GM18907 (cell line): ENCODE measurements around the gene KCNK5.

Experiments used
- ATAC-seq: cut with Tn5 transposase; IDR thresholded peaks from one replicate; pipeline ENCODE4 v1.9.1; 2021; ENCODE audit warnings: mild to moderate bottlenecking, moderate library complexity; ENCODE audit not compliant: unreplicated experiment

The KCNK5 gene

DNA sequence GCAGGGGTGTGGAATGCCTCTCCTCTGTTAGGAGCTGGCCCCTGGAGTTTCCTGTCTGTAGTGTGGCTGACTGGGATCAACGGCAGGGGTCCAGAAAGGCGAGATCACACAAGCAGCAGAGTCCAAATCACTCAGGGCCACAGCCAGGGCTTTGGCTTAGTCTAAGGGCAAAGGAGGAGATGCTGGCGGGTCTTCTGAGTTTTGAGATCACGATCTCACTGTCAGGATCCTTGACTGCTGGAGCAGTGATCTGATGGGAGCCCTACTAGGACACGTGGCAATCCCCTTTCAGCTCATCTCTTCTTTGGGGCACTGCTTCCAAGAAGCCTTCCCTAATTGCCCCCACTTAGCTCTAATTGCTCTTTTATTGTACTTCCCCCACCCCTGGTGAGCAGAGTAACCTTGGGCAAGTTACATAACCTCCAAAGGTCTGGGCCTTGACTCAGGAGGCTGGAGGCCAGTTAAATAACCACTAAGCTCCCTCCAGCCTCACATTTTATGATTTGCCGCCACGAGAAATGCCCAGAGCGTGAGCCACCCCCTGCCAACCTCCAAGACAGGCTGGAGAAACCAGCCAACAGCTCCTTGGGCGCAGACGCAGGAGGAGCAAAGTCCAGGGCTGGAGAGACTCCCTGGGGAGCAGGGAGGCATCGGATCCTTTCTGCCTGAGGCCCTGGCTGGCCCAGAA lies 12.0 kb downstream of the KCNK5 start:
- no peak for ATAC-seq

DNA sequence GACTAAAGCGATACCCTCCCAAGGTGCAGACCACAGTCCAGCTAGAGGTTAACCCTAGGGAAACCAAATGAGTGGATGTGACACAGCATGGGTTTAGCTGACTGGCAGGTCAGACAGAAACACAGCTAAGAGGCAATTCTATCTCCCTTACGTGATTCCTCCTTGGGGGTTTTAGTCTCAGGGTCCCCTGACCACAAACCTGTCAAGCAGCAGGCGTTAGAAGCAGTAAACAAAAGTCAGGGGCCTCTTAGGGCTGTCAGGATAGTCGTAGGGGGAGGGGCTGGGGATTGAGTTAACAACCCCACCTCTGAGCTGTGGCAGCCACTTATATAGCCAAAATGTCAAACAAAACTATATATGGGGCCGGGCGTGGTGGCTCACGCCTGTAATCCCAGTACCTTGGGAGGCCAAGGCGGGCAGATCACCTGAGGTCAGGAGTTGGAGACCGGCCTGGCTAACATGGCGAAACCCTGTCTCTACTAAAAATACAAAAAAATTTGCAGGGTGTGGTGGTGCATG lies 13.6 kb downstream of the KCNK5 start:
- ATAC-seq = no peak

DNA sequence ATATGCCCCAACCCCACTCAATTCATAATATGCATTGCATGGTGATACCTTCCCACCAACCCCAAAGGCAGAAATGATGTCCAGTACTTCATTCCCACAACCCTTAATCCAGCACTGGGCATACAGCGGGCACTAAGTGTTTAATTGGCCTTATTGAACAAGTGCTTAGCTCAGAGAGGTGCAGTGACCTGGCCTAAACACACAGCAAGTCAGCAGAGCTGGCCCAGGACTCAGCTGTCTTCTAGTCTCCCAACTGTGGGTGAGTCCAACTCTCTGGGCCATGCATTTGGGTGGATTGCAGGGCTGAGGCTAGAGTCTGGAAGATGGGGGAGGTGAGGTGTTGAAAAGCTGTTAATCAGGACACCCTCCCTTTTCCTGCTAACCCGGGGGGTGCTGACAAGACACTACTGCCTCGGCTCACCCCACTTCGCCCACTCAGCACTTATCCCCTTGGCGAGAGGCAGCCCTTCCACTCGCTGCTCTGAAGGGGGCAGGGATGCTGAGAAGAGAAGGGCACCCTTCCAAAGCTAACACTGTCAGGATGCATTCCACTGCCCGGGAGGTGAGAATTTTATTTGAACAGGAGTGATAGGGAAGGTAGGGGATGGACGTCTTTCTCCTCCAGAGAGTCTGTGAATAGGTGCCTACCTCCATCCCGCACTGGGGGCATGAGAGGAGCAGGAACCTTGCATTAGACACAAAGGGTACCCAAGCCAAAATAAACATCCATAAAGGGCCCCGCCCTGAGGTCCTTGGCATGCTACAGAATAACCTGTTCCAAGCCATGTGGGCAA lies 14.2 kb downstream of the KCNK5 start:
- no peak for ATAC-seq

DNA sequence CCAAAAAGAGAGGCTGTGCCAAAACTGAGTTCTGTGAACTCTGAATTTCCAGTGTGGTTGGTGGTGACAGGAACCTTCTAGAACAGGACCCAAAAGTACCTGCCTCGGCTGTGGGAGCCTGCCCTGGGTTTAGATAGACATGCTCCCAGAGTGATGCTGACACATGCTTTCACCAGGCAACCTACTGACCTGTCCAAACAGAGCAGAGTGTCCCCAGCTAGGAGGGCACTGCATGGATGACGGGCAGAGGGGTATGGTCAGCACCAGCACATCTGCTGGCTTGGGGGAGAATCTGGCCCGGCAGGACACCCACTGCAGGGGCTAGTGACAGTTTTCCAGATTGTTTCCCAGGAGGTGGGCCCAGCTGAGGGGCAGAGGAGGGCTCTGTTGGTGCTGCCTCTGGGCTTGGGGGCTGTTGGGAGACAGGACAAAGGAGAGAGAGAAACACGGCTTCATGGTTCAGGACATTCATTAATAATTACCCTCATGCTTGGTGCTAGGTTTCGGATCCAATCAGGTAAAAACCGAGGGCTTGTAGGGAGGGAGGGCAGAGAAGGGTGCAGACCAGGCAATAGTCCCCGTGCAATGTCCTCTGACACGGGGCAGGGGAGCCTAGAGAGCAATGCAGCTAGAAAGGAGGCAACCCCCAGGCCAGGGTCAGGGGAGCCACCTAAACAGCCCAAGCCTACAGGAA lies 15.0 kb downstream of the KCNK5 start:
- ATAC-seq = no peak

DNA sequence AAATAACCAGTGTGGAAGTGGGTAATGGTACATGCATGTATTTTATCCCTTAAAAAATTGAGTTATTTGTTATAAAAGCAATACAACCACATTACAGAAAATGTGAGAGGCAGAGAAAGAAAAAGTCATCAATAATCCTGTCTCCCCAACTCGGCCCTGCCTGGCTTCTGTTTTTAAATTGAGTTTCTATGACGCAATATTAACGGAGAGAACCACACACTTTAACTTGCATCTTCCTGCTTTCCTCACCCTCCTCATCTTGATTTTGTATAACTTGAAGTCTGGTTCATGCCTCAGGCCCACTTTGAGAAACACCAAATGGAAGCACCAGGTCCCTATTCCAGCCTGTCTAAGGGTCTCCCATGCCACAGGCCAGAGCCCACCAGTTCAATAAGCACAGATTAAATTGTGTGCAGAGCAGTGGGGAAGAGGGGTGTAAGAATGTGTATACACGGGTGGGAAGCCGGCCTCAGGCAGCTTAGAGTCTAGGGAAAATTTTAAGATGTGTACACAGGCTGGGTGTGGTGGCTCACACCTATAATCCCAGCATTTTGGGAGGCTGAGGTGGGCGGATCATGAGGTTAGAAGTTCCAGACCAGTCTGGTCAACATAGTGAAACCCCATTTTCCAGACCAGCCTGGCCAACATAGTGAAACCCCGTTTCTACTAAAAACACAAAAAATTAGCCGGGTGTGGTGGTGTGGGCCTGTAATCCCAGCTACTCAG lies 15.9 kb downstream of the KCNK5 start:
- ATAC-seq = no peak

DNA sequence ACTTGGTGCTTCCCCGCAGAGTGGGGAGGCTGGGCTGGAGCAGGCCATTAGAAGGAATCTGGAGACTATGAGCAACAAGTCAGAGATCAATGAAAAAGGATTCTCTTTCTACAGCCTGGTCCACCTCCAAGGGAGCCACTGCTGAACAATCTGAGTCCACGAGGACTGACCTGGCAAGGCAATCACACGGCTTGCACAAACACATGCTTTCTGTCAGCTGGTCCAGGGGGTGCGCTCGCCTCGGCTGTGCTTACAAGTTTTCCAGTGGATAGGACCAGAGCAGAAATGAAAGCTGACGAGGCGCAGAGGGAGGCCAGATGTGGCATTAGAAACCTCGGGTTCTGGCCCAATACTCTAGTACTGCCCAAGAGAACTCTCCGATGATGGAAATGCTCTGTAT lies 18.1 kb downstream of the KCNK5 start:
- no peak for ATAC-seq

DNA sequence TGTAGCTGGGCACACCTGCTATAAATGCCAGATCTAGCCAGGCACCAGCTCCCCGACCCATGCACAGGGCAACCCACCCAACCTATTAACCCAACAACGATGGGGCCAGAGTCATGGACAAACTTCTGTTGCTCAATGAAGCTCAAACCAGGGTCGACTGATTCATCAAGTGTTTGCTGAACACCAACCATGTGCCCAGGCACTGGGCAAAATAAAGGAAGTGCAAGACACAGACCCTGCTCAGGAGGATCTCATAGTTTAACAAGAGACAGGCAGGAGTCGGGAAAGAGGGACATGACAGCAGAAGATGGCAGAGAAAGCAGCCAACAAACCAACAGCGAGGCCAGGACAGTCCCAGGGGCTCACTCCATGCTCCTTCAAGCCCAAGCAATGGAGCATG lies 18.8 kb downstream of the KCNK5 start:
- ATAC-seq = no peak

DNA sequence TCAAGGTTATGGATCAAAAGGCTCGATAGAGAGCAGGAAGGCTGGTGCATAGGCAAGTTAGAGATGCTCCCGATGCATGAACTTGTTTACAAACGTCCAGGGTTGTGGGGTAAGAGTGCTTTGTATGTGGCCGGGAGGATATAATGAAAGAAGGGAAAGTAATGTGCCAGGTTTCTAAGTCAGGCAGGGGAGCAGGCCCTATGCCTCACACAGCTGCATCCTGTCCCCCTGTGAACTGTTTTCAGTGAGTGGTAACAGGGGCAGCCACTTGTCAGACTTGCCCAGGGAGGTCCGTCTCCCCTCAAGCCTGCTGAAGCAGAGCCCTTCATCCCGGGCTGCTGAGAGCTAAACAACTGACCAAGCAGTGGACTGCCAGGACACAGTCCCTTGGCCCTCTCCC lies 19.4 kb downstream of the KCNK5 start:
- ATAC-seq = no peak

DNA sequence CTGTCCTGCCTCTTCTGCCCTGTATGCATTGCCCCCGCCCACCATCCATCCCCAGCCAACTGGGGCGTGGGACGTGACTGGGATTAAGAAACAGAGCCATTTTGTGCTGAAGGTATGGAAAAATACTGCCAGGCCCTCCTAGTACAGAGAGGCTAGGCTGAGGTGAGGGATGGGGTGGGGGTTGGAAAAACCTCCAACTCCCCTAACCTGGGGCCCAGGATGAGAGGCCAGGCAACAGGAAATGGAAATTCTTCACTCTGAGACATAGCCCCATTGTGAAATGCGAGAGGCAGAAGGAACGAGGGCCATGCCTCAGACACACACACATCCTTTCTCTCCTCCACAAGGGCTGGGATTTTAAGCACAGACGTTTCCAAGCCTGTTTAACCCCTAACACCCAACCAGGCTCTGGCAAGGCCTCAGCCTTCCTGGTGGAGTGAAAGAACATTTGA lies 19.9 kb downstream of the KCNK5 start:
- ATAC-seq = no peak

DNA sequence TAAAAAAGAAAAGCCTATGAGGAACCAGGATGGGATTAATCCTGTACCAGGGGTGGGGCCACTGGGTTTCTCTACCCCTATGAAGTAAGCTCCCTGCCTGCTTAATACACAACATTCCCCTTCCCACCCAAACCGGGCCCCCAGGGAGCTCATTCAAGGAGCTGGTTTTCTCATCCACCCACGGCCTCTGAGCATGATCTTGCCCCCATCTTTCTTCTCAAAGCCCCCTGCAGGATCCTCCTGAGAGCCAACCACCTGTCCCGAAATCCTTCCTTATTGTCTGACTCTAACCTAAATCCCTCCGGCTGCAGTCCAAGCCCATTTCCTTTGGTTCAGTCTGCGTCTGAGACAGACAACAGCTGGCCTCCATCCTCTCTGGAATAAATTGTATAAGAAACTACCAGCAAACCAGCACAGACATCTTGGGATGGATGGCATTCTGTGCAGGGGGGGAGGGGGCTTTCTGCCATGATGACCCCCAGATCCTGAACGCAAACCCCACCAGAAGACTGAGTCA lies 21.0 kb downstream of the KCNK5 start:
- no peak for ATAC-seq

DNA sequence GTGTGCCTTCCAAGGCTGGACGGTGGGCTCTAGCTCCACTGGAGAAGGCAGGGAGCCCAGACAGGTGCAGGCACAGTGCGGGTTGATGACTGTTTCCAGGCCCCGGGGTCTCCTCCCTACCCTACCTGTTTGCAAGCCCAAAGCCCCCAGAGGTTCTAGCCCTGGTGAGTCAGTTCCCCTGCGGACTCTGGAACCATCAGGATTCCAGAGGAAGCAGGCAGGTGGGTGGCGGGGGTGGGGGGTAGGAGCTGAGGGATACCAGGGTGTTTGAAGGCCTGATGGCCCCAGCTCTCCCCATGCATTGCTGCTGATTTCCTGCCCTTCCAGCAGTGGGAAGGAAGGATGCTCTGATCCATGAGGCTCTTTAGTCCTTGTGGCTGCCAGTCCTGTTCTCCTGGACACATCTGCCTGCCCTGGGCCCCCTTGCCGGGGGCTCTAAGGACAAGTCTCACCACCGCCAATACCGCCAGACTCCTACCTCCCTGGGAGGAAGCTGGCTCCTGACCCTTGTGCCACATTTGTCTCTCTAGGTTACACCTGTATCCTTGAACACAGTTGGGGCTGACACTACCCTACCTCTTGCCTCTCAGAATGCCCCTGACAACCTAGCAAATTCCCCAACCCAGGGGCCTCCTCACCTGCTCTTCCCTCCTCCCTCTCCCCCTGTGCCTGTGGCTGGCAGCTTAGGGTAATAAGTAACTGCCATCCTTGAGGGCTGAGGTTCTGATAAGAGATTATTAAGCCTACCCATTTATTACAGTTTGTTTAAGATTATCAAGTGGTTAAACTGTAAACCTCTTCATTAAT lies 21.7 kb downstream of the KCNK5 start:
- ATAC-seq = no peak

DNA sequence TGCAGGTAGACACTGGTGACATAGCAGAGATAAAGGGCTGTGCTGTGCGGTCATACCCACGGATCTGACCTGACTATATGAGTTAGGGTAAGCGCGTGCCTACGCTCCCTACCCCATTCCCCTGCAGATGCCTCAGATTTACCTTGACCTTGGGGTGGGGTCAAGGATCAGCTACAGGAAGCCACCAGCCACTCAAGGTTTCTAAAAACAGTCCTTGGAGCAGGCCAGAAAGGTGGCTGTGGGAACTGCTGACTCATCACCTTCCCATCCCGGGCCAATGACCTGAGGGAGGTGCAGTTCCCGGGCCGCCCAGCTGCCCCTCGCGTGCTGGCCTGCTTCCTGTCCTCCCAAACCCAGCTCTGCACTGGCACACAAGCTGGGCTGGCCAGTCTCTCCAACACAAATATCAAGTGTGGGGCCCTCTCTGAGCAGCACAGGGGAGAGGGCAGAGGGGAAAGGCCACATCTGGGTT lies 23.0 kb downstream of the KCNK5 start:
- ATAC-seq = no peak

DNA sequence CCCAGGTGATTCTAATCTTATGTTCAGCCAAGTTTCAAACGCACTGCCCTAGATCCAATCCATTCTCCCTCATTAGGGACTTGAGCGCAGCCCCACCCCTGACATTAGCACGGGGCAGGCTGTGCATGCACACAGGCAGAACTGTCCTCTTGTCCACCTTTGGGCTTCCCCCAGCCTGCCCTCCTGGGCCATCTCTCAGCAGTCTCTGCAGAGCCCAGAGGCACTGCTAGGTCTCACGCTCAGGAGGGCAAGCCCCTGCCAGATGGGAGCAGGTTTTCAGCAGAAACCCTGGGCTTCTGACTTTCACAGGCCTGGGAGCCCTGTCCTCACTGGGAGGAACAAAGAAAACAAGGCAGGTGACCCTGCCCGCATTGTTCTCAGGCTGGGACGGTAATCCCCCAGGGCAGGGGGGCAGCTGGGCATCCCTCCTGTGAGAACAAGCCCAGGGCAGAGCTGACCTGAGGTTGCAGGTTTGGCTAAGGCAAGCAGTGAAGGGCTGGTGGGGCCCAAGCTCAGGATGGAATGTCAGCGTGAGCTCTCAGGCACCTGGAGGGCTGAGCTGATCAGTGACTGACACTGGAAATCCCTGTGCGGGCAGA lies 24.5 kb downstream of the KCNK5 start:
- ATAC-seq = no peak

DNA sequence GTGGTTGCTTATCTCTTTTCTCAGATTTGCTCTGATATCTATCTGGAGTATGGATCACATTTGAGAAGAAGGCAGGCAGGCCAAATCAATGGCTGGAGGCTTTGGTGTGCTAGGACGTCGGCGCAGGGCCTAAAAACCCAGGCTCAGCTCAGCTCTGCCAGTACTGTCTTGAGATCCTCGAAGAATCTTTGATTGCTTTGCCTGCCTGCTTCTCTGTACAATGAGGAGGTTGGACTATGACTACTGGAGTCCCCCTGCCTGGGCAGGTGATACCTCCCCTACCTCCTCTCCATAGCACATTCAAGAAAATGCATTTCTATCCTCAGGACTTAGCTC lies 25.1 kb downstream of the KCNK5 start:
- no peak for ATAC-seq

DNA sequence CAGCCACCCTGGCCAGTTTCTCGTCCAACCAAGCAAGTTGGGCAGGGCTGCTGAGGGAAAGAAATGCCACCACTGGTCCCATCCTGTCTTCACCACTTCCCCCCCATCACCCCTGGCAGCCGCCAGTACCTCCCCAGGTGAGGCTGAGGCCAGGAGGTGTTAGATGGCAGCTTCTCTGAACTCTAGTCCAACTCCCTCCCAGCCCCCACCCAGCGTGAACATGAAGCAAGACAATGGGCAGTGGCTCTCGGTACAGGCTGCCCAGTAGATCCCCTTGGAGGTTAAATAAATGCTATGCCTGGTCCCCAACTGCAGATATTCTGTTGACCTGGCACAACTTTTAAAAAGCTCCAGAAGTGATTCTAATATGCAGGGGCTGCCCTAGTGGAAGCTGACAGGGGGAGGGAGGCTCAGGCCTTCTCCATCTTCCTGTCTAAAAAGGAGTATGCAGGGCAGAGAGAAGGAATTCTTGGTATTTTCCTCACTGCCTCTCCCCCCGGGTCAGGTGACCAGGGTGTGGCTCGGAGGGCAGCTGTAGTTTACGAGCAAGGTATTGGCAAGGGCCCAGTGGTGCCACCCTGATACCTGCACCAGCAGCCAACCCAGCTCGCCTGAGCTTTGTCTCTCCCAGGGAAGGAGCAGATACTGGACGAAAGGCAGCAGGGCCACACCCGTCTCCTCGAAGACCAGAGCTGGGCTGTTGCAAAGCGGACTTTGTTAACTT lies 25.7 kb downstream of the KCNK5 start:
- no peak for ATAC-seq

DNA sequence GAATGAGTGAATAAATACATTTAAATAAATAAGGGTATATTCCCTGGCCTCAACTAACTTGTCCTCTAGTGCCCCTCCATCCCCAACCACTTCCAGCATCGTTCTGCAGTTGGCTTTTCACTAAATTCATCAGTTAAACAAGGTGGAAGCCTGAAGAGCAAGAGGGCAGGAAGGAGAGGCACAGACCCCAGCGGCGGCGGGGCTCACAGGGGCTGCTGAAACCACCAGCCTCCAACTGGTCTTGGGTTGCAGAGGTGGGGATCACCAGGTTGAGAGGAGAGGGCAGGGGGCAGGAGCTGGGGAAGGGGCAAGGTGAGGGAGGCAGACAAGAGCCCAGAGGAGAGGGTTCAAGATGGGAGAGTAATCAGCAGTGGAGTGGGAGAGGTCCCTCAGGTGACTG lies 27.1 kb downstream of the KCNK5 start:
- ATAC-seq = no peak

DNA sequence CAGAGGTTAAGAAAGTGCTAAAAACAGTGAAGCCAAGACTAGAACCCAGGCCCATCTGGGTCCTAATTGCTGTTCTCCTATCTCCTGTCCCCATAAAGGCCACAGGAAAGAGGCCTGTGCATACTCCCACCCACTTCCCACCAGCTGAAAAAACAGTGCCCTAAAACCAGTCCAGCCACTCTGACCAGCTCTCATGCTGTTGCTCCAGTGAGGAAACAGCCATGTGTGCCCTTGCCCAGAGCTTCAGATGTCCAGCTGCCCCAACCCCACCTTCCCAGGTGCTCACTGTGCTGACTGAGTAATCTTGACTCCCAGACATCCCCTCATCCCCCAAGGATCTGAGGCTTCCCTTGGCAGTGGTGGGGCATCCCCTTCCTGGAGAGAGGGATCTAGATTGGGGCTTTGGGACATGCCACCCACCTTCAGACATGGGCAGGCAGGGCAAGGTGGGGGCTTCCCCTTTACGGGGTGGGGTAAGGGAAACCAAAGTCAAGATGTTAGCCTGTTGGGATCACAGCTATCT lies 28.7 kb downstream of the KCNK5 start:
- ATAC-seq = no peak

DNA sequence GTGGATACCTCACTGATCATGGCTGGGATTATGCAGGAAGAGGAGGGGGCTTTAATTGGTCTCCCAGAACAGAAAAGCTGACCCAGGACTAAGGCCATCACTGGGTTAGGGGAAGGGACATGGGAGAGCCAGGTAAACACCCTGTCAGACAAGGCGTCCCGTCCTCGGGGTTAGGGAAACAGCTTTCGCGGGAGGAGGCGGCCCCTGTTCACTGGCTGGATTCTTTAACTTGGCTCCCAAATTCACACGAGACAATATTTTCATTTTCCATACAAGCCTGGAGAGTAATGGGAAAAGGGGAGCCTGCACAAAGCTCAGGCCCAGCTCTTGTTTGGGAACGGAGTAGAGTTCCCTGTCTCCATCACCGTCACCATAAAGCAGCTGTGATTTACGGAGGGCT lies 29.3 kb downstream of the KCNK5 start:
- ATAC-seq = no peak
